Subcutaneous adipose tissue (tissue), 4 donors: ENCODE measurements around the gene GNAS. TPM values are rescaled to one million over a fixed set of nuclear protein-coding genes. Genes with fewer than 3 reads are reported as not detected.

Experiments used
- total RNA-seq, 4 donors: library from RNA; depleted of rRNA; stranded (reverse); fragments of >200 nt; gene quantifications; one replicate each; pipeline ENCODE4 v1.1.0, GENCODE V29; 2016
- TF ChIP-seq, protein P1 (sequence below): fragments of 450-650 bp; IDR thresholded peaks from one replicate; pipeline ENCODE4 v1.5.1; 2016; ENCODE audit warnings: low read depth, mild to moderate bottlenecking, control low read depth, antibody characterized with exemption, moderate library complexity

GNAS gene
- total RNA-seq, 4 donors from 2014 or later: 671 to 1,187 (median 863) TPM

DNA sequence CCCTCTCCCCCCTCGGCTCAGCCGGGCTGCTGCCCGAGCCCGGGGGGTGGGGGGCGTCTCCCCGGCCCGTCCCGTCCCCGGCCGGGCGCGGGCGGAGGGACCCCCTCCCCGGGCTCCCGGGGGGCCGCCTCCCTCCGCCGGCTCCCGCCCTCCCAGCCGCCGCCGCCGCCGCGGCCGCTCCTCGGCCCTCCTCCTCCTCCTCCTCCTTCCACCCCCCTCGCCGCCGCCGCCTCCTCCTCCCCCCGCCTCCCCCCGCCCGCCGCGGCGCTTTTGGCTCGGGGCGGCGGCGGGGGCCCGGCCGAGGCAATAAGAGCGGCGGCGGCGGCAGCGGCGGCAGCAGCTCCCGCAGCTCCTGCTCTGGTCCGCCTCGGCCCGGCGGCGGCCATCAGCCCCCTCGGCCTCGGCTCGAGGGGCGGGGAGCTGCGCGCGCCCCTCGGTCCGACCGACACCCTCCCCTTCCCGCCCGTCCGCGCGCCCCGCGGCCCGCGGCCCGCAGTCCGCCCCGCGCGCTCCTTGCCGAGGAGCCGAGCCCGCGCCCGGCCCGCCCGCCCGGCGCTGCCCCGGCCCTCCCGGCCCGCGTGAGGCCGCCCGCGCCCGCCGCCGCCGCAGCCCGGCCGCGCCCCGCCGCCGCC lies 38.7 kb downstream of the GNAS start:
- TF ChIP-seq, protein P1, sequence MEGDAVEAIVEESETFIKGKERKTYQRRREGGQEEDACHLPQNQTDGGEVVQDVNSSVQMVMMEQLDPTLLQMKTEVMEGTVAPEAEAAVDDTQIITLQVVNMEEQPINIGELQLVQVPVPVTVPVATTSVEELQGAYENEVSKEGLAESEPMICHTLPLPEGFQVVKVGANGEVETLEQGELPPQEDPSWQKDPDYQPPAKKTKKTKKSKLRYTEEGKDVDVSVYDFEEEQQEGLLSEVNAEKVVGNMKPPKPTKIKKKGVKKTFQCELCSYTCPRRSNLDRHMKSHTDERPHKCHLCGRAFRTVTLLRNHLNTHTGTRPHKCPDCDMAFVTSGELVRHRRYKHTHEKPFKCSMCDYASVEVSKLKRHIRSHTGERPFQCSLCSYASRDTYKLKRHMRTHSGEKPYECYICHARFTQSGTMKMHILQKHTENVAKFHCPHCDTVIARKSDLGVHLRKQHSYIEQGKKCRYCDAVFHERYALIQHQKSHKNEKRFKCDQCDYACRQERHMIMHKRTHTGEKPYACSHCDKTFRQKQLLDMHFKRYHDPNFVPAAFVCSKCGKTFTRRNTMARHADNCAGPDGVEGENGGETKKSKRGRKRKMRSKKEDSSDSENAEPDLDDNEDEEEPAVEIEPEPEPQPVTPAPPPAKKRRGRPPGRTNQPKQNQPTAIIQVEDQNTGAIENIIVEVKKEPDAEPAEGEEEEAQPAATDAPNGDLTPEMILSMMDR: no peak

DNA sequence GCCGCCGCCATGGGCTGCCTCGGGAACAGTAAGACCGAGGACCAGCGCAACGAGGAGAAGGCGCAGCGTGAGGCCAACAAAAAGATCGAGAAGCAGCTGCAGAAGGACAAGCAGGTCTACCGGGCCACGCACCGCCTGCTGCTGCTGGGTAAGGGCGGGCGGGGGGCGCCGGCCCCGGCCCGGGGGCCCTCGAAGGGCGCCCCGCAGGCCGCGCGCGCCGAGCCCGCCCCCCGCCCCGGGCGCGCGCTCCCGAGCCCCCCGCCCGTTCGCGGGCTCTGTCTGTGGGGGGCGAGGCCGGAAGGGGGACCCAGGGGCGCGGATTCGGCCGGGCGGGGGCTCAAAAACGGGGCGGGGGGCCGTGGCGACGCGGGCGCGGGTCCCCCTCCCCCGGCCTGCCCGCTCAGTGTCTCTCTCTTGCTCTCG lies 39.2 kb downstream of the GNAS start:
- TF ChIP-seq, protein P1: no peak

GRCh38 chr20:58892141-58892931 lies 39.8 kb downstream of the GNAS start:
- TF ChIP-seq, protein P1: no peak

- TF ChIP-seq, protein P1: no peak
Observed at GRCh38 chr20:58892932-58893224, 40.4 kb downstream of the GNAS start.

GRCh38 chr20:58893355-58894120 lies 41.0 kb downstream of the GNAS start:
- TF ChIP-seq, protein P1: no peak

DNA sequence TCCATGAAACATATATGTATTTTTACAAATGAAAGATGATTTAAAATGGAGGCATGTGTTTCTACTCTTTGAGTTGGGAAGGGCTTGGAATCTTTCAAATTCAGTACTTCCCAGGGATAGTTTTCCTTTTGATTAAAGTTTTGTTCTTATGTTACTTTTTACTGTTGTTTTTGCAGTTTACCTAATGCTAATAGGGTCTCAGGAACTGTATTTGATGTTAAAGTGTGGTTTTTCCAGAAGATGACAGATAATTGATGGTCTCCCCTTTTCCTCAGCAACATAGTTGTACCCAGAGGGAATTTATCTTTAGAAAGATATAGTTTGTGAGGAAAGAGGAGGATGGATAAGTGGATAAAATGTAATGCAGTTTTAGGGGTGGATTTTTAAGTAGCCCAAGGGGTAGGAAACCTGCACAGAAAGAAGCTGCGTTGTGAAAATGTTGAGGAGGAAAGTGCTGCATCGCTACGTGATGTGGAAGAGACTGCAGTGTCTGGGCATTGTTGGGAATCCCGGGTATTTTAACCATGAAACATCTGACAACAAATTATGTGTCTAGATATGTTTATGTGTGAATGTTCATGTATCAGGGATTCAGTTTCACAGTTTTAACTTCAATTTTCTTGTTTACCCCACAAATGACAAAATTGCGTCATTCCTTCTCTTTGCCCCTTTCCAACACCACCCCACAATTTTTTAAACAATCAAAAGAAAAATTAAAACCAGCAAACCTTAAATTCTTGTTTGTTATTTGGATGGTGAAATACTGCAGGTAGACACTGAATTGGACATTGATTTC lies 42.3 kb downstream of the GNAS start:
- TF ChIP-seq, protein P1: no peak
